ENCODE results near the gene CLASRP. TPM values are rescaled to one million over a fixed set of nuclear protein-coding genes. Genes with fewer than 3 reads are reported as not detected.

CLASRP gene
- total and polyA plus RNA-seq, 9 of the 15 experiments (the other 6 are each of a cell fraction or from before 2014, with no cell fraction given): 0.94 to 86.3 (median 44.0) TPM

GRCh38 chr19:45001087-45001739 is 37.6 kb upstream of the CLASRP start, which contains the start of gene RELB (continued):
- peak; percentile 80 for TF ChIP-seq ZBTB12 (CRISPR knock-in tag; IDR thresholded peaks at IDR 0.05)
- TF ChIP-seq NRF1 (conservative IDR thresholded peaks at IDR 0.05 in 1 of 2, IDR thresholded peaks at IDR 0.05 in 1 of 2): peak; percentile 33 to 52; a peak in 2 of 4 replicates
- TF ChIP-seq, protein P1, sequence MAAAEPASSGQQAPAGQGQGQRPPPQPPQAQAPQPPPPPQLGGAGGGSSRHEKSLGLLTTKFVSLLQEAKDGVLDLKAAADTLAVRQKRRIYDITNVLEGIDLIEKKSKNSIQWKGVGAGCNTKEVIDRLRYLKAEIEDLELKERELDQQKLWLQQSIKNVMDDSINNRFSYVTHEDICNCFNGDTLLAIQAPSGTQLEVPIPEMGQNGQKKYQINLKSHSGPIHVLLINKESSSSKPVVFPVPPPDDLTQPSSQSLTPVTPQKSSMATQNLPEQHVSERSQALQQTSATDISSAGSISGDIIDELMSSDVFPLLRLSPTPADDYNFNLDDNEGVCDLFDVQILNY (CRISPR knock-in tag; IDR thresholded peaks at IDR 0.05): no peak
- TF ChIP-seq MECOM (CRISPR knock-in tag; IDR thresholded peaks at IDR 0.05): no peak
- TF ChIP-seq, protein P2, sequence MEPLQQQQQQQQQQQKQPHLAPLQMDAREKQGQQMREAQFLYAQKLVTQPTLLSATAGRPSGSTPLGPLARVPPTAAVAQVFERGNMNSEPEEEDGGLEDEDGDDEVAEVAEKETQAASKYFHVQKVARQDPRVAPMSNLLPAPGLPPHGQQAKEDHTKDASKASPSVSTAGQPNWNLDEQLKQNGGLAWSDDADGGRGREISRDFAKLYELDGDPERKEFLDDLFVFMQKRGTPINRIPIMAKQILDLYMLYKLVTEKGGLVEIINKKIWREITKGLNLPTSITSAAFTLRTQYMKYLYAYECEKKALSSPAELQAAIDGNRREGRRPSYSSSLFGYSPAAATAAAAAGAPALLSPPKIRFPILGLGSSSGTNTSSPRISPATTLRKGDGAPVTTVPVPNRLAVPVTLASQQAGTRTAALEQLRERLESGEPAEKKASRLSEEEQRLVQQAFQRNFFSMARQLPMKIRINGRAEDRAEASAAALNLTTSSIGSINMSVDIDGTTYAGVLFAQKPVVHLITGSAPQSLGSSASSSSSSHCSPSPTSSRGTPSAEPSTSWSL (CRISPR knock-in tag; IDR thresholded peaks at IDR 0.05; ENCODE audit: borderline replicate concordance): no peak
- TF ChIP-seq PTTG1 (tag; IDR thresholded peaks at IDR 0.05; ENCODE audit: low read depth): no peak
- TF ChIP-seq PHB (CRISPR knock-in tag; IDR thresholded peaks at IDR 0.05): no peak
- no peak for TF ChIP-seq ZNF511 (CRISPR knock-in tag; IDR thresholded peaks at IDR 0.05)
- TF ChIP-seq, protein P3, sequence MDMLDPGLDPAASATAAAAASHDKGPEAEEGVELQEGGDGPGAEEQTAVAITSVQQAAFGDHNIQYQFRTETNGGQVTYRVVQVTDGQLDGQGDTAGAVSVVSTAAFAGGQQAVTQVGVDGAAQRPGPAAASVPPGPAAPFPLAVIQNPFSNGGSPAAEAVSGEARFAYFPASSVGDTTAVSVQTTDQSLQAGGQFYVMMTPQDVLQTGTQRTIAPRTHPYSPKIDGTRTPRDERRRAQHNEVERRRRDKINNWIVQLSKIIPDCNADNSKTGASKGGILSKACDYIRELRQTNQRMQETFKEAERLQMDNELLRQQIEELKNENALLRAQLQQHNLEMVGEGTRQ (CRISPR knock-in tag; IDR thresholded peaks at IDR 0.05): peak; percentile 98
- no peak for TF ChIP-seq ZNF79 (CRISPR knock-in tag; IDR thresholded peaks at IDR 0.05; ENCODE audit: low read depth)
- 0 out of 2 replicates have a peak, but pooled peaks have one; percentile 53 for TF ChIP-seq ESRRA (IDR thresholded peaks at IDR 0.05; ENCODE audit: borderline replicate concordance, low read depth)
- no peak for TF ChIP-seq ID3 (CRISPR knock-in tag; IDR thresholded peaks at IDR 0.05)
- TF ChIP-seq ID3 (tag; IDR thresholded peaks at IDR 0.05): no peak
- no peak for TF ChIP-seq BMI1 (IDR thresholded peaks at IDR 0.05; ENCODE audit: low read length)
- TF ChIP-seq BRD4 (IDR thresholded peaks at IDR 0.05): no peak
- no peak for TF ChIP-seq ASH1L (IDR thresholded peaks at IDR 0.05; ENCODE audit: borderline replicate concordance, low read depth, partially characterized antibody)
- no peak for TF ChIP-seq SLC30A9 (CRISPR knock-in tag; IDR thresholded peaks at IDR 0.05)
- TF ChIP-seq, protein P4, sequence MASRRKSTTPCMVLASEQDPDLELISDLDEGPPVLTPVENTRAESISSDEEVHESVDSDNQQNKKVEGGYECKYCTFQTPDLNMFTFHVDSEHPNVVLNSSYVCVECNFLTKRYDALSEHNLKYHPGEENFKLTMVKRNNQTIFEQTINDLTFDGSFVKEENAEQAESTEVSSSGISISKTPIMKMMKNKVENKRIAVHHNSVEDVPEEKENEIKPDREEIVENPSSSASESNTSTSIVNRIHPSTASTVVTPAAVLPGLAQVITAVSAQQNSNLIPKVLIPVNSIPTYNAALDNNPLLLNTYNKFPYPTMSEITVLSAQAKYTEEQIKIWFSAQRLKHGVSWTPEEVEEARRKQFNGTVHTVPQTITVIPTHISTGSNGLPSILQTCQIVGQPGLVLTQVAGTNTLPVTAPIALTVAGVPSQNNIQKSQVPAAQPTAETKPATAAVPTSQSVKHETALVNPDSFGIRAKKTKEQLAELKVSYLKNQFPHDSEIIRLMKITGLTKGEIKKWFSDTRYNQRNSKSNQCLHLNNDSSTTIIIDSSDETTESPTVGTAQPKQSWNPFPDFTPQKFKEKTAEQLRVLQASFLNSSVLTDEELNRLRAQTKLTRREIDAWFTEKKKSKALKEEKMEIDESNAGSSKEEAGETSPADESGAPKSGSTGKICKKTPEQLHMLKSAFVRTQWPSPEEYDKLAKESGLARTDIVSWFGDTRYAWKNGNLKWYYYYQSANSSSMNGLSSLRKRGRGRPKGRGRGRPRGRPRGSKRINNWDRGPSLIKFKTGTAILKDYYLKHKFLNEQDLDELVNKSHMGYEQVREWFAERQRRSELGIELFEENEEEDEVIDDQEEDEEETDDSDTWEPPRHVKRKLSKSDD (conservative IDR thresholded peaks at IDR 0.05; ENCODE audit: low read length): no peak
